H9 (cell line): ENCODE results near the gene IGF2R. TPM values are rescaled to one million over a fixed set of nuclear protein-coding genes. Genes with fewer than 3 reads are reported as not detected.
A peak's percentile ranks its signal among the peaks of the same experiment; 100 is the strongest.

Experiments used
- DNase-seq: peaks from one replicate; pipeline ENCODE4 v3.0.0-alpha.2; 2017
- H2AFZ ChIP-seq: one replicate; pipeline ENCODE4 v1.6.1; 2013; ENCODE audit warnings: mild to moderate bottlenecking, low read length, control low read depth, moderate library complexity
- H2AK5ac ChIP-seq: 2 replicates; pipeline ENCODE4 v1.6.1; 2013; ENCODE audit warnings: low read length, control low read depth, mixed read lengths; ENCODE audit not compliant: insufficient read length
- H2BK120ac ChIP-seq: one replicate; pipeline ENCODE4 v1.6.1; 2013; ENCODE audit warnings: low read depth, mild to moderate bottlenecking, low read length, control low read depth, inconsistent platforms; ENCODE audit not compliant: poor library complexity, severe bottlenecking
- H2BK12ac ChIP-seq: 2 replicates; pipeline ENCODE4 v1.6.1; 2013; ENCODE audit warnings: low read length, control low read depth, mixed read lengths, low read depth; ENCODE audit not compliant: insufficient read length
- H2BK15ac ChIP-seq: 2 replicates; pipeline ENCODE4 v1.6.1; 2013; ENCODE audit warnings: low read depth, low read length, control low read depth
- H2BK20ac ChIP-seq: one replicate; pipeline ENCODE4 v1.6.1; 2013; ENCODE audit warnings: low read depth, mild to moderate bottlenecking, low read length, control low read depth, inconsistent platforms; ENCODE audit not compliant: poor library complexity, severe bottlenecking
- H2BK5ac ChIP-seq: 2 replicates; pipeline ENCODE4 v1.6.1; 2013; ENCODE audit warnings: low read length, control low read depth, mixed read lengths; ENCODE audit not compliant: insufficient read length
- H3K14ac ChIP-seq: 2 replicates; pipeline ENCODE4 v1.6.1; 2013; ENCODE audit warnings: low read length, control low read depth; ENCODE audit not compliant: insufficient read depth
- H3K18ac ChIP-seq: 2 replicates; pipeline ENCODE4 v1.6.1; 2013; ENCODE audit warnings: low read depth, mild to moderate bottlenecking, mixed read lengths, low read length, control low read depth; ENCODE audit not compliant: insufficient read length
- H3K23ac ChIP-seq: 2 replicates; pipeline ENCODE4 v1.6.1; 2013; ENCODE audit warnings: low read length, control low read depth, mixed read lengths, low read depth; ENCODE audit not compliant: insufficient read length
- H3K23me2 ChIP-seq: 2 replicates; pipeline ENCODE4 v1.6.1; 2013; ENCODE audit warnings: low read depth, mild to moderate bottlenecking, mixed read lengths, low read length, control low read depth; ENCODE audit not compliant: insufficient read length, poor library complexity, severe bottlenecking
- H3K27ac ChIP-seq: 2 replicates; pipeline ENCODE4 v1.5.1; 2013; ENCODE audit warnings: low read length, control low read depth, mixed read lengths, low read depth; ENCODE audit not compliant: insufficient read length
- H3K27me3 ChIP-seq: 2 replicates; pipeline ENCODE4 v1.6.1; 2013; ENCODE audit warnings: low read length, control low read depth, inconsistent platforms; ENCODE audit not compliant: insufficient read depth
- H3K4ac ChIP-seq: 2 replicates; pipeline ENCODE4 v1.6.1; 2013; ENCODE audit warnings: low read depth, mild to moderate bottlenecking, control low read depth, inconsistent platforms, low read length, moderate library complexity
- H3K4me1 ChIP-seq: 2 replicates; pipeline ENCODE4 v1.6.1; 2013; ENCODE audit warnings: low read length, control low read depth, inconsistent platforms; ENCODE audit not compliant: insufficient read depth
- H3K4me2 ChIP-seq: 2 replicates; pipeline ENCODE4 v1.6.1; 2013; ENCODE audit warnings: low read length, control low read depth, mixed read lengths; ENCODE audit not compliant: insufficient read length, insufficient read depth
- H3K56ac ChIP-seq: 2 replicates; pipeline ENCODE4 v1.6.1; 2013; ENCODE audit warnings: low read depth, mild to moderate bottlenecking, mixed read lengths, low read length, control low read depth; ENCODE audit not compliant: insufficient read length
- H3K79me1 ChIP-seq: 2 replicates; pipeline ENCODE4 v1.6.1; 2013; ENCODE audit warnings: low read depth, mild to moderate bottlenecking, moderate library complexity, low read length, control low read depth, inconsistent platforms; ENCODE audit not compliant: insufficient read depth, poor library complexity, severe bottlenecking
- H3K79me2 ChIP-seq: 2 replicates; pipeline ENCODE4 v1.6.1; 2013; ENCODE audit warnings: low read length, control low read depth, inconsistent platforms; ENCODE audit not compliant: insufficient read depth
- H3K9ac ChIP-seq: 2 replicates; pipeline ENCODE4 v1.6.1; 2013; ENCODE audit warnings: low read length, control low read depth, mixed read lengths; ENCODE audit not compliant: insufficient read length; ENCODE audit errors: extremely low read depth
- H3K9me3 ChIP-seq: one replicate; pipeline ENCODE4 v1.6.1; 2013; ENCODE audit warnings: low read depth, low read length, inconsistent platforms; ENCODE audit not compliant: control insufficient read depth
- H3T11ph ChIP-seq: one replicate; pipeline ENCODE4 v1.6.1; 2013; ENCODE audit warnings: mild to moderate bottlenecking, low read length, control low read depth, inconsistent platforms
- H4K20me1 ChIP-seq: one replicate; pipeline ENCODE4 v1.6.1; 2013; ENCODE audit not compliant: control insufficient read depth, insufficient read length, insufficient read depth
- H4K5ac ChIP-seq: 2 replicates; pipeline ENCODE4 v1.6.1; 2013; ENCODE audit warnings: low read depth, mild to moderate bottlenecking, mixed read lengths, low read length, control low read depth; ENCODE audit not compliant: insufficient read length
- H4K8ac ChIP-seq: replicated peaks from 2 replicates; pipeline ENCODE4 v1.6.1; 2013; ENCODE audit warnings: low read length, control low read depth, mixed read lengths, low read depth; ENCODE audit not compliant: insufficient read length
- H4K91ac ChIP-seq: 2 replicates; pipeline ENCODE4 v1.6.1; 2013; ENCODE audit warnings: low read depth, mild to moderate bottlenecking, moderate library complexity, mixed read lengths, low read length, control low read depth; ENCODE audit not compliant: insufficient read length
- H3K27ac Mint-ChIP-seq, 3 experiments: 2 replicates in 2 of 3; 3 replicates in 1 of 3; pipeline ENCODE4 v1.8.0; 2020 to 2021; ENCODE audit warnings: mixed read lengths in 3 of 3, mild to moderate bottlenecking in 1 of 3, moderate library complexity in 1 of 3
- H3K27me3 Mint-ChIP-seq: 2 replicates; pipeline ENCODE4 v1.8.0; 2021; ENCODE audit warnings: low read depth, mild to moderate bottlenecking, moderate library complexity, mixed read lengths
- H3K36me3 Mint-ChIP-seq, 3 experiments: 2 replicates in 2 of 3; 3 replicates in 1 of 3; pipeline ENCODE4 v1.8.0; 2020 to 2021; ENCODE audit warnings: low read depth in 3 of 3, mixed read lengths in 3 of 3; ENCODE audit not compliant: insufficient read depth in 1 of 3
- H3K4me1 Mint-ChIP-seq, 2 experiments: 2 replicates each; pipeline ENCODE4 v1.8.0; 2020; ENCODE audit warnings: mixed read lengths in 2 of 2
- H3K4me3 Mint-ChIP-seq, 2 experiments: 2 replicates in 1 of 2; 3 replicates in 1 of 2; pipeline ENCODE4 v1.8.0; 2020 to 2021; ENCODE audit warnings: mild to moderate bottlenecking in 2 of 2, mixed read lengths in 2 of 2, moderate library complexity in 1 of 2
- H3K9me3 Mint-ChIP-seq, 2 experiments: 2 replicates in 1 of 2; 3 replicates in 1 of 2; pipeline ENCODE4 v1.8.0; 2020; ENCODE audit warnings: mild to moderate bottlenecking in 2 of 2, mixed read lengths in 2 of 2, moderate library complexity in 1 of 2
- WGBS: extraction: QIAGEN DNeasy Blood & Tissue Kit; methylation state at CpG from one replicate; pipeline ENCODE4 v1.1.7; 2013; ENCODE audit warnings: missing lambda C conversion rate, low lambda C conversion rate, mixed read lengths; ENCODE audit not compliant: insufficient read length; ENCODE audit errors: extremely low coverage; 5-methylcytosine and 5-hydroxymethylcytosine counted together
- total RNA-seq: library from RNA; stranded (reverse); gene quantifications from 2 replicates; pipeline ENCODE4 v1.2.1, GENCODE V29; 2021
- TF ChIP-seq, protein P1 (sequence below): fragments of 200-600 bp; sonication (generic); conservative IDR thresholded peaks from 3 replicates; pipeline ENCODE4 v1.8.0; 2021; ENCODE audit warnings: antibody characterized with exemption, mild to moderate bottlenecking

IGF2R gene
- total RNA-seq, 1 experiment from 2014 or later, result 66.7 TPM

DNA sequence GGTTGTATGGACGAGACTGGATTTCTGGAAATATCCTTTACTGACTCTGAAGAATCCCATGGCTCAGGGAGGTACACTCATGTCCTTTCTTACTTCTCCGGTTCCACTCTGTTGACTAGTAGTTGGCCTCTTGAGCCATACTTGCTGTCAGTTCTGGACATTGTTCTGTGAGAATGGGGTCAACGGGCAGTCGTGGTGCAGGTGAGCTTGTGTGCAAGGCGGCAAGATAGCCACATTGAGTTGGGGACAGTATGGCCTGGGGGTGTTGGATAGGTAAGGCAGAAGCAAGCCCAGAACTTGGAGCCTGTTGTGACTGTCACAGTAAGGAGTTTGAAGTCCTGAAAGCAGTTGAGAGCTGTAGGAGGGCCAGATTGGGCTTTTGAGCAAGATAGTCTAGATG is 139.2 kb downstream of the IGF2R start:
- Histone ChIP-seq H2AK5ac (no peak overlapping the region), H3K4me1 (peaks cover 7% of the 10 kb centered on the region; the same call in 1 of the 2 replicates), H3K14ac (no peak overlapping the region), H3K9ac (no peak overlapping the region), H3T11ph (no peak overlapping the region), H3K4me2 (no peak overlapping the region), H3K18ac (no peak overlapping the region), H3K27me3 (no peaks in the 10 kb centered on the region), H2BK120ac (no peak overlapping the region), H2BK20ac (no peak overlapping the region), H3K79me1 (no peaks in the 10 kb centered on the region), H4K5ac (no peak overlapping the region), H2BK15ac (no peak overlapping the region), H2BK5ac (no peak overlapping the region), H2AFZ (no peak overlapping the region), H3K9me3 (no peaks in the 10 kb centered on the region), H3K23ac (no peak overlapping the region), H4K91ac (no peak overlapping the region), H3K56ac (no peak overlapping the region), H2BK12ac (no peak overlapping the region), H4K20me1 (no peaks in the 10 kb centered on the region), H3K27ac (no peak overlapping the region), H3K4ac (no peak overlapping the region), H3K79me2 (no peaks in the 10 kb centered on the region), H4K8ac (no peak overlapping the region), H3K23me2 (no peaks in the 10 kb centered on the region)
- TF ChIP-seq, protein P1, sequence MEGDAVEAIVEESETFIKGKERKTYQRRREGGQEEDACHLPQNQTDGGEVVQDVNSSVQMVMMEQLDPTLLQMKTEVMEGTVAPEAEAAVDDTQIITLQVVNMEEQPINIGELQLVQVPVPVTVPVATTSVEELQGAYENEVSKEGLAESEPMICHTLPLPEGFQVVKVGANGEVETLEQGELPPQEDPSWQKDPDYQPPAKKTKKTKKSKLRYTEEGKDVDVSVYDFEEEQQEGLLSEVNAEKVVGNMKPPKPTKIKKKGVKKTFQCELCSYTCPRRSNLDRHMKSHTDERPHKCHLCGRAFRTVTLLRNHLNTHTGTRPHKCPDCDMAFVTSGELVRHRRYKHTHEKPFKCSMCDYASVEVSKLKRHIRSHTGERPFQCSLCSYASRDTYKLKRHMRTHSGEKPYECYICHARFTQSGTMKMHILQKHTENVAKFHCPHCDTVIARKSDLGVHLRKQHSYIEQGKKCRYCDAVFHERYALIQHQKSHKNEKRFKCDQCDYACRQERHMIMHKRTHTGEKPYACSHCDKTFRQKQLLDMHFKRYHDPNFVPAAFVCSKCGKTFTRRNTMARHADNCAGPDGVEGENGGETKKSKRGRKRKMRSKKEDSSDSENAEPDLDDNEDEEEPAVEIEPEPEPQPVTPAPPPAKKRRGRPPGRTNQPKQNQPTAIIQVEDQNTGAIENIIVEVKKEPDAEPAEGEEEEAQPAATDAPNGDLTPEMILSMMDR, result no peak
- H3K4me3 Mint-ChIP-seq, result no peak overlapping the region
- peak overlapping the region in 1 of 3 experiments; percentile 85; a peak in 2 of 7 replicates for H3K27ac Mint-ChIP-seq
- H3K36me3 Mint-ChIP-seq, result peaks cover 28 to 33% (median 30%) of the 10 kb centered on the region in 3 experiments; a peak in 6 of 7 replicates
- no peak for DNase-seq
- H3K9me3 Mint-ChIP-seq, result no peaks in the 10 kb centered on the region
- H3K4me1 Mint-ChIP-seq, result peaks cover 12 to 13% of the 10 kb centered on the region in 2 experiments
- no CpG with 5 or more reads among the region's 5 CpGs for WGBS
- no peaks in the 10 kb centered on the region for H3K27me3 Mint-ChIP-seq
